ENCODE results near the gene NXN.
"Not testable (repeated sequence)": the region's sequence is repeated elsewhere in the genome, so short reads cannot be mapped to it uniquely, and the experiment has no call there.

NXN gene

GRCh38 chr17:958712-959451, 20.7 kb downstream of the NXN start:
- peaks cover 5% of the 10 kb centered on the region for H3K27me3 Mint-ChIP-seq
- no peaks in the 10 kb centered on the region for H3K4me1 Mint-ChIP-seq (ENCODE audit: low read depth)
- H3K27ac Mint-ChIP-seq, result no peak overlapping the region
- no peak overlapping the region for H3K4me3 Mint-ChIP-seq
- no peaks in the 10 kb centered on the region for H3K9me3 Mint-ChIP-seq
- no peaks in the 10 kb centered on the region for H3K36me3 Mint-ChIP-seq (ENCODE audit: low read depth)

DNA sequence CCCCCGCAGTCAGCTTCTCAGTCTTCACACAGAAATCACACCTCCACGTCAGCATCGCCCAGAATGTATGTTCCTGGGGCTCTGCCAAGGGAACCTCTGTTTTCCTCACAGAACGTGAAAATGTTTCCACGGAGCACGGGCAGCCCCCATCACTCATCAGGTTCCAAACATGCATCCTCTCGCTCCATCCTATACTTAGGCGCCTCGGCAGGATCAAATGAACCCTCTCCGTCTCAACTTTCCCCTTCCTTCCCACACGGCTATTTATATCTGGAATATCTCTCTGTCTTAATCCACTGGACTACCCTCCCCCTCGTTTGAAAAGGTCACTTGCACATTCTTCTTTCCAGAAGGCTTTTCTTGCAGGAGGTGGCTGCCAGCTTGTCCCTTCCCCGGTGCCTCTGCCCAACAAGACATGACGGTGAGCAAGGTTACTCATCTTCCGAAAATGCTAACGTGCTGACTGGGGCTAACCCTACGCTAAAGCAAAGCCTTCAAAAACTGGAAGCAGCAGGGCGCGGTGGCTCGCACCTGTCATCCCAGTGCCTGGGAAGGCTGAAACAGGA, 21.6 kb downstream of the NXN start:
- Mint-ChIP-seq H3K36me3 (ENCODE audit: low read depth) (no peaks in the 10 kb centered on the region), H3K4me1 (ENCODE audit: low read depth) (no peaks in the 10 kb centered on the region), H3K4me3 (no peak overlapping the region), H3K27ac (no peak overlapping the region), H3K9me3 (no peaks in the 10 kb centered on the region), H3K27me3 (peaks cover 5% of the 10 kb centered on the region)

DNA sequence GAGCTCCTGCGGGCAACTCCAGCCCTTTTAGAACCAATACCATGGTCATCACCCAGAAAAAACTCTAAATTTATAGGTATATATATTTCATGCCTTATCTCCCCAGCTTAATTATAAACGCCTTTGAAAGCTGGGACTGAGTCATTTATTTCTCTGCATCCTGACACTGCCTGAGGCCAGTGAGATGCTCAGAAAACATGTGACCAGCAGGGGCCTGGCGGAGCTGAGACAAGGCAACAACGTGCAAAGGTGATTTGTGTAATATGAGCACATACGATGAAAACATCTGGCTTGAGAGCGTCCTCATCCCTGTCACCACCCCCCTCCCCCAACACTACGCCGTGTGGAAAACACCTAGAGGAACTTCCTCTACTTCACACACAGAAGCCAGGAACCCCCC, 22.7 kb downstream of the NXN start:
- Mint-ChIP-seq H3K4me3 (no peak overlapping the region), H3K27me3 (peaks cover 6% of the 10 kb centered on the region), H3K27ac (no peak overlapping the region), H3K36me3 (ENCODE audit: low read depth) (no peaks in the 10 kb centered on the region), H3K9me3 (no peaks in the 10 kb centered on the region), H3K4me1 (ENCODE audit: low read depth) (no peaks in the 10 kb centered on the region)

DNA sequence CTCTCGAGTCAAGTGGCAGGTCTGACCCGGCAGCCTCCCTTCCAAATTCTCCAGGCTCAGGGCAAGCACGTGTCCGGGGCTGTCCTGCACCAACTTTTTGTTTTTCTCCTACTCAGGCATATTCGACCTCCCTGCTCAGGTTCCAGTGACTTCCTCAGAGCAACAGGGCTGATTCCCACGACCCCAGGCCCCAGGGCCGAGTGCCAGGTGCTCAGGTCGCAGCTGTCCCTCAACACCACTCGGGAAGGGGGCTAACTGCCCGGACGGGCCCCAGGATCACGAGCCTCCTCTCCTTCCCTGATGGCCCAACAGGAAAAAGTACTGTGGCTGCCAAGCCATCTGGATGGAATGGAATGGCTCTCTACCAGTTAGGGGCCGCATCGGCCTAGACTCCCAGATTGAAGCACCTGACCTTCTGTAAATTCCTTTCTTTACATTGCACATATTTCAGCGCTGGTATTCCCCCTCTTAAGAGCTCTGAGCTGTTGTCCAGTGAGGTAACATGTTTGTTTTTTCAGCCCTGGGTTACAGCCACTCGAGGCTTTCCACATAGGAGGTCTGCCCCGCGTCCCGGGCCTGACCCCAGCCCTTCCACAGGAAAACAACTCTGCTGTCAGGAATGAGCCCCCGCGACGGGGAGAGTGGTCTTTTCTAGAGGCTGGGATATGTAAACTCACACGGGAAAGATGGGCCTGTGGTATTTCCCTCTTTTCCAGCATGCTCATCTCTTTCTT, 25.0 kb downstream of the NXN start:
- H3K27me3 Mint-ChIP-seq, result peaks cover 14% of the 10 kb centered on the region
- no peaks in the 10 kb centered on the region for H3K9me3 Mint-ChIP-seq
- H3K4me1 Mint-ChIP-seq (ENCODE audit: low read depth), result no peaks in the 10 kb centered on the region
- no peak overlapping the region for H3K4me3 Mint-ChIP-seq
- no peak overlapping the region for H3K27ac Mint-ChIP-seq
- H3K36me3 Mint-ChIP-seq (ENCODE audit: low read depth), result no peaks in the 10 kb centered on the region

GRCh38 chr17:953767-954166, 25.8 kb downstream of the NXN start:
- Mint-ChIP-seq H3K36me3 (ENCODE audit: low read depth) (no peaks in the 10 kb centered on the region), H3K4me1 (ENCODE audit: low read depth) (no peaks in the 10 kb centered on the region), H3K9me3 (no peaks in the 10 kb centered on the region), H3K4me3 (no peak overlapping the region), H3K27me3 (peaks cover 14% of the 10 kb centered on the region), H3K27ac (no peak overlapping the region)

- H3K4me3 Mint-ChIP-seq; H3K4me1 Mint-ChIP-seq (ENCODE audit: low read depth); H3K36me3 Mint-ChIP-seq (ENCODE audit: low read depth); H3K27ac Mint-ChIP-seq; H3K9me3 Mint-ChIP-seq: not testable (repeated sequence)
- peaks cover 14% of the 10 kb centered on the region for H3K27me3 Mint-ChIP-seq
These were observed 27.0 kb downstream of the NXN start for GRCh38 chr17:952592-952991.

- Mint-ChIP-seq H3K4me3 (no peak overlapping the region), H3K27me3 (peaks cover 14% of the 10 kb centered on the region), H3K4me1 (ENCODE audit: low read depth) (no peaks in the 10 kb centered on the region), H3K36me3 (ENCODE audit: low read depth) (no peaks in the 10 kb centered on the region), H3K27ac (peak overlapping the region; percentile 67), H3K9me3 (no peaks in the 10 kb centered on the region)
These were observed 28.0 kb downstream of the NXN start for GRCh38 chr17:951325-952132.

- Mint-ChIP-seq H3K4me1 (ENCODE audit: low read depth) (no peaks in the 10 kb centered on the region), H3K4me3 (no peak overlapping the region), H3K9me3 (no peaks in the 10 kb centered on the region), H3K27me3 (peaks cover 14% of the 10 kb centered on the region), H3K36me3 (ENCODE audit: low read depth) (no peaks in the 10 kb centered on the region), H3K27ac (no peak overlapping the region)
These were observed 29.8 kb downstream of the NXN start for GRCh38 chr17:949623-950303.

GRCh38 chr17:948284-948852, 31.2 kb downstream of the NXN start:
- H3K27me3 Mint-ChIP-seq, result peaks cover 17% of the 10 kb centered on the region
- H3K4me1 Mint-ChIP-seq (ENCODE audit: low read depth), result no peaks in the 10 kb centered on the region
- no peak overlapping the region for H3K4me3 Mint-ChIP-seq
- no peaks in the 10 kb centered on the region for H3K9me3 Mint-ChIP-seq
- no peaks in the 10 kb centered on the region for H3K36me3 Mint-ChIP-seq (ENCODE audit: low read depth)
- no peak overlapping the region for H3K27ac Mint-ChIP-seq

DNA sequence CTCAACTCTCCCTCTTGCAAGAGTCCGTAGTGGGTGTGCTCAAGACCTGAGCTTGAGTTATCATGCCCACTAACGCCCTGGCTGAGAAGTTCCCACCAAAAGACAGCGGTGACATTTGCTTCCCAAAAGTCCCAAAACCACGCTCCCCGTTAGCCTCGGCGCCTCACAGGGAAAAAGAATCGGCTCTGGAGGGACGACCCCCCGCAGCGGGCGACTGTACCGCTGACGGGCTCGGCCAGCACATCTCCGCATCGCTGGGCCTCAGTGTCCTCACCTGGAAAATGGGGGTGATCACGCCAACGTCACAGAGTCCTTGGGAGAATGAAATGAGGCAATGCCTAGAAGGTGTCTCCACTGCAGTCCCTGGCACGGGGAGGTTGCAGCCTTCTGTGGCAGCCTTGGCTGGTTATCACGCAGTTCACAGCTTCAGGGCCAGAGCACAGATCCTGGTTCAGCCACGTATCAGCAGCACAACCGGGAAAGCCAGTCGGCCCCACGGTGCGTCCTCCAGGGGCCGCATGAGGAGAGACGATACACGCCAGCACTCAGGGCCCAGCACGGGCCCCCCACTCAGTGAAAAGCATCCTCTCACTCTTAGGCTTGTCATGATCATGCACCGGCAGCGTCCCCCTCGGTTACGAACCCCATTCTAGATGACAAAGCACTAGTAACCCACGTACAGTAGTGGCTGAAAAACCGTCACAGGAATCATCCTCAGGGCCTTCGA, 32.9 kb downstream of the NXN start:
- H3K4me3 Mint-ChIP-seq, result no peak overlapping the region
- peaks cover 14% of the 10 kb centered on the region for H3K27me3 Mint-ChIP-seq
- no peaks in the 10 kb centered on the region for H3K9me3 Mint-ChIP-seq
- H3K27ac Mint-ChIP-seq, result no peak overlapping the region
- H3K4me1 Mint-ChIP-seq (ENCODE audit: low read depth), result no peaks in the 10 kb centered on the region
- no peaks in the 10 kb centered on the region for H3K36me3 Mint-ChIP-seq (ENCODE audit: low read depth)

- no peaks in the 10 kb centered on the region for H3K4me1 Mint-ChIP-seq (ENCODE audit: low read depth)
- H3K9me3 Mint-ChIP-seq, result no peaks in the 10 kb centered on the region
- H3K36me3 Mint-ChIP-seq (ENCODE audit: low read depth), result no peaks in the 10 kb centered on the region
- no peak overlapping the region for H3K27ac Mint-ChIP-seq
- H3K27me3 Mint-ChIP-seq, result peaks cover 12% of the 10 kb centered on the region
- H3K4me3 Mint-ChIP-seq, result no peak overlapping the region
These were observed 33.9 kb downstream of the NXN start for GRCh38 chr17:945672-946071.

GRCh38 chr17:944266-944826, 35.2 kb downstream of the NXN start:
- H3K27ac Mint-ChIP-seq, result no peak overlapping the region
- H3K4me3 Mint-ChIP-seq, result no peak overlapping the region
- H3K27me3 Mint-ChIP-seq, result peaks cover 3% of the 10 kb centered on the region
- H3K4me1 Mint-ChIP-seq (ENCODE audit: low read depth), result no peaks in the 10 kb centered on the region
- H3K36me3 Mint-ChIP-seq (ENCODE audit: low read depth), result no peaks in the 10 kb centered on the region
- no peaks in the 10 kb centered on the region for H3K9me3 Mint-ChIP-seq

GRCh38 chr17:935485-935884, 44.1 kb downstream of the NXN start:
- H3K27me3 Mint-ChIP-seq, result peaks cover 3% of the 10 kb centered on the region
- H3K36me3 Mint-ChIP-seq (ENCODE audit: low read depth), result no peaks in the 10 kb centered on the region
- H3K27ac Mint-ChIP-seq, result no peak overlapping the region
- no peaks in the 10 kb centered on the region for H3K4me1 Mint-ChIP-seq (ENCODE audit: low read depth)
- no peaks in the 10 kb centered on the region for H3K9me3 Mint-ChIP-seq
- H3K4me3 Mint-ChIP-seq, result no peak overlapping the region
